HUES48 (cell line): ENCODE results near the gene SAMM50.

Experiments used
- H3K27ac ChIP-seq: one replicate; pipeline ENCODE4 v1.7.0; 2013; ENCODE audit warnings: low read depth, low read length, inconsistent platforms
- H3K27me3 ChIP-seq: 2 replicates; pipeline ENCODE4 v1.6.1; 2013; ENCODE audit warnings: mild to moderate bottlenecking, low read length; ENCODE audit not compliant: control insufficient read depth, insufficient read depth
- H3K36me3 ChIP-seq: 2 replicates; pipeline ENCODE4 v1.6.1; 2013; ENCODE audit warnings: low read length; ENCODE audit not compliant: control insufficient read depth, insufficient read depth
- H3K4me1 ChIP-seq: 2 replicates; pipeline ENCODE4 v1.6.1; 2013; ENCODE audit warnings: mild to moderate bottlenecking, low read length; ENCODE audit not compliant: control insufficient read depth, insufficient read depth
- H3K4me3 ChIP-seq: 2 replicates; pipeline ENCODE4 v1.5.1; 2013; ENCODE audit warnings: mild to moderate bottlenecking, low read depth, low read length
- H3K9ac ChIP-seq: 2 replicates; pipeline ENCODE4 v1.6.1; 2013; ENCODE audit warnings: mild to moderate bottlenecking, low read depth, low read length, moderate library complexity
- H3K9me3 ChIP-seq: 2 replicates; pipeline ENCODE4 v1.6.1; 2013; ENCODE audit warnings: low read length; ENCODE audit not compliant: control insufficient read depth, insufficient read depth

The SAMM50 gene

DNA sequence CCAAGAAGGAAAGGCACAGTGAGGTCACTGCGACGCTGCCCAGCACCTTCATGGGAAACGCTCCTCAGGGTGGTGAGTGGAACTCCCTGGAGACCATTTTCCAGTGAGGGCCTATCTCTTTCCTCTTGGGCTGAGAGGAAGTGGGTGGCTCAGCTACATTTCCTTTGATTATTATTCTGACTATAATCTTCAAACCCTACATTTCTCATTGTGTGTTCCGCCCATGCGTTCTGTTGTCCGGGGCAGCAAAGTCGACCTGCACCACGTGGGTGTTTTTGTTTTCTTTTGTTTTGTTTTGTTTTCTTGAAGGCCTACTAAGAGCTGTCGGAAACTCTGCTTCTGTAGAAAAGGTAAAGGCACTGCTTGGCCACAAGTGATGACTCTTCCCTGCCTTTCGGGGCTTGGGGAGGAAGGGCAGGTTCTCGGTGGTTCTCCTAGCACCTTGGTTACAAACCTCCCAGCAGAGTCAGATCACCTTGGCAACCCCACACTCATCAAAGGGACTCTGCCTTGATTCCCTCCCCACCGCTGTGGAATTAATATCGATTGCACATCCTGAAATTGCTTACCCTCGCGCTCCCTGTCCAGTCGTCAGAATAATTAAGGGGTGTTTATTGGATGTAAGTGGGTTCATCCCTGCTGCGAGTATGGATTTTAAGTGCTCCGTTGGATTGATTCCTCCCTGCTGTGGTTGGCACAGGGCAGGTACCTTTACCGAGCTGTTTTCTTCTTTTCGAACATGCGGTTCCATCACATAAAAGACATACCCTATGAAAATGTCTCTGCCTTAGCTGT is 76.1 kb downstream of the SAMM50 start:
- H3K9me3 ChIP-seq: no peaks in the 10 kb centered on the region
- no peaks in the 10 kb centered on the region for H3K36me3 ChIP-seq
- no peak overlapping the region for H3K27ac ChIP-seq
- peaks cover 5% of the 10 kb centered on the region; the same call in 1 of the 2 replicates for H3K4me1 ChIP-seq
- no peak overlapping the region for H3K4me3 ChIP-seq
- no peak overlapping the region for H3K9ac ChIP-seq
- H3K27me3 ChIP-seq: no peaks in the 10 kb centered on the region

DNA sequence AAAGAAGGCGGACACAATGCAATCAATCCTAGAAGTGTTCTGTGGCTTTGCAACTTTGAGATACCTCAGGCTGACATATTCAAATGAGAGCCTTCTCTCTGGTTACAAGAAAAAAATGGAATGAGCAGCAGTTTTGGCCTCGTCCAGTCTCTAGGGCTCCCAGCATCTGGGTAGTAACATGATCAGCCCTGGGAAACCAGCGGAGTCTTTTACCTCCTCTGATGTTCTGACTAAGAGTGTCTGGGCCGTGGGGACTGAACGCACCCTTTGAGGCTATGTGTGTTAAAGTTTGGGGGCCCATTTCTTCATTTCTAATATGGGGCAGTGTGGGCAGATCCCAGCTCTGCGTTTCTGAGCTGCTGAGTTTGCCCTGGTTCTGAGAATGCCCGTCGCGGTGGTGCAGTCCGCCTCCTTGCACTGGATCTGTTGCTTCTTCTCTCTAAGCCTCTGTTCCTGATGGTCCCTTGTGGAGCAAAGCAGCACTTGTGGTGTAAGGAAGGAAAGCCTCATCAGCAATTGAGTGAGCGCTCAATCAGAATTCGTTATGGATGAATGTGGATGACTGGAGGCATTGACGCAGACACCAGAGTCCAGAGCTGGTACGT is 77.0 kb downstream of the SAMM50 start:
- no peaks in the 10 kb centered on the region for H3K36me3 ChIP-seq

DNA sequence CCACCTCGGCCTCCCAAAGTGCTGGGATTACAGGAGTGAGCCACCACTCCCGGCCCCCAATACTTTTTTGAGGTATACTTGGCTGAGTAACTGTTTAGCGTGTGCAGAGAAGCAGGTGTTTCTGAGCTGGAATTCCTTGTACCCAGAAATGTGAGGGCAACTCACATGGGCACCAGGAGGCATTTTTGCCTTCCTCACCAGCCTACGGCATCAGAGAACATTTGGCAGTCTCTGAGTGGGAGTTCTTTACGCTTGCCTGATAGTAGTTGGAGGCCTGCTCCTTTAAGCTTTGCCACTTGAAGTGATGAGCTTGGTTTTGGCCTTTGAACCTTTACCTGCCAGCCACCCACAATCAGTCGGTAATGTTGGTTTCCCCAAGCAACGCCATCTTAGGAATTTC is 78.0 kb downstream of the SAMM50 start:
- H3K27me3 ChIP-seq: no peaks in the 10 kb centered on the region
- H3K9ac ChIP-seq: no peak overlapping the region
- no peaks in the 10 kb centered on the region for H3K36me3 ChIP-seq
- H3K4me1 ChIP-seq: peaks cover 5% of the 10 kb centered on the region; the same call in 1 of the 2 replicates
- H3K9me3 ChIP-seq: no peaks in the 10 kb centered on the region
- no peak overlapping the region for H3K4me3 ChIP-seq
- H3K27ac ChIP-seq: peak overlapping the region; percentile 10

More for the DNA sequence above, 77.0 kb downstream of the SAMM50 start:
- no peaks in the 10 kb centered on the region for H3K9me3 ChIP-seq
- H3K4me3 ChIP-seq: no peak overlapping the region
- H3K27me3 ChIP-seq: no peaks in the 10 kb centered on the region
- H3K4me1 ChIP-seq: peaks cover 5% of the 10 kb centered on the region; the same call in 1 of the 2 replicates
- H3K9ac ChIP-seq: no peak overlapping the region
- H3K27ac ChIP-seq: no peak overlapping the region

DNA sequence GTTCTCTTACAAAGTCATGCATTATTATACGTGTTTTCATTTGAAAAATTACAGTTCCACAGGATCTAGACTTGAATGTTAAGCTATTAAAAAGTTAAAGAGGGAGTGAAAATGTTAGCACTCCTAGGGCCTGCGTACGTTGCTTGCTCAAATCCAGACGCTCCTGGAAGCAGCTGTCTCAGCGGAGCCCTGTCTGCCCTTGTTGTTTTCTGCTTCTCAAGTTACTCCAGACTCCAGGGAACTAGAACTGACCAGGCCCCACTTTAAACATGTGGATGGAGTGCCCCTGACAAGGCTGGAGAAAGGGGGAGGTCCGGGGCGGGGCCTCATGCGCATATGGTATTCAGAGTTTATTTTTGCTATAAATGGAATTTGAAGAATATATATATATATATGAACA is 78.5 kb downstream of the SAMM50 start:
- H3K9ac ChIP-seq: no peak overlapping the region
- peaks cover 5% of the 10 kb centered on the region; the same call in 1 of the 2 replicates for H3K4me1 ChIP-seq
- peak overlapping the region; percentile 10 for H3K27ac ChIP-seq
- no peak overlapping the region for H3K4me3 ChIP-seq
- no peaks in the 10 kb centered on the region for H3K27me3 ChIP-seq
- no peaks in the 10 kb centered on the region for H3K36me3 ChIP-seq
- H3K9me3 ChIP-seq: no peaks in the 10 kb centered on the region

DNA sequence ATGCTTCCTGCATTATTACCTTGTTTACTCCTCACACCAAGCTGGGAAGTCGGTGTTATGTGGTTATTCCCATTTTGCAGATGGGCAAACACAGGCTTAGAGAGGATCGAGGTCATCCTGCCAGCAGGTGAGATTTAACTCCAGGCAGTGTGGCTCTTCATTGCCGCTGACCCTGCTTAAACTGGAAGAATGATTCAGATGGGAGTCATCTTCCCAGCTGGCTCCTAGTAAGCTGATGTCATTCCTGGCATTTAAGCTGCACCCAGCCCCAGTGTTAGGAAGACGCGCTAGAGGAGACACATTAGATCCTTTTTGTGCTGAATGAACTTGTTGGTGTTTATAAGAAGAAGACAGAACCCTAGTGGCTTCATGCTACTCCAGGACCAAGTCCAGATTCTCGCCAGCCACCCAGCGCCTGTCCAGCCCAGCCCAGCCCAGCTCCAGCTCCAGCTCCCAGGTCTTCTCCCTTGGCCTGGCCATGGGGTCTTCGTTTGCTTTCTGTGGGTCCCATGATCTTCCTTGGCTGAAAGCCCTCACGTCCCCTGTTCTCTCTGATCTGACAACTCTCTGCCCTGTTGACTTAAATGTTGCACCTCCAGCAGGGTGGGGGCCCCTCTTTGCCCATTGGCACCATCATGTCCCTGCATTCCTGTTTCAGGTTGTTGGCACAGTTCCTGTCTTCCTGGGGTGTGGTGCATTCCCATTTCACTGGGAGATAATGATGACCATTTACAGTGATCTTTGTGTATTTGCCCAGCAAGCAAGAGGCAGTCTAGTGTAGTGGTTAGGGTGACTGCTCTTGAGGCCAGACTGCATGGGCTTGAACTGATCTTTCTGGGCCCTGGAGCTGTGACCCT is 82.5 kb downstream of the SAMM50 start:
- Histone ChIP-seq H3K9me3 (no peaks in the 10 kb centered on the region), H3K4me3 (no peak overlapping the region), H3K4me1 (peaks cover 5% of the 10 kb centered on the region; the same call in 1 of the 2 replicates), H3K9ac (no peak overlapping the region), H3K27me3 (no peaks in the 10 kb centered on the region), H3K36me3 (no peaks in the 10 kb centered on the region), H3K27ac (no peak overlapping the region)

DNA sequence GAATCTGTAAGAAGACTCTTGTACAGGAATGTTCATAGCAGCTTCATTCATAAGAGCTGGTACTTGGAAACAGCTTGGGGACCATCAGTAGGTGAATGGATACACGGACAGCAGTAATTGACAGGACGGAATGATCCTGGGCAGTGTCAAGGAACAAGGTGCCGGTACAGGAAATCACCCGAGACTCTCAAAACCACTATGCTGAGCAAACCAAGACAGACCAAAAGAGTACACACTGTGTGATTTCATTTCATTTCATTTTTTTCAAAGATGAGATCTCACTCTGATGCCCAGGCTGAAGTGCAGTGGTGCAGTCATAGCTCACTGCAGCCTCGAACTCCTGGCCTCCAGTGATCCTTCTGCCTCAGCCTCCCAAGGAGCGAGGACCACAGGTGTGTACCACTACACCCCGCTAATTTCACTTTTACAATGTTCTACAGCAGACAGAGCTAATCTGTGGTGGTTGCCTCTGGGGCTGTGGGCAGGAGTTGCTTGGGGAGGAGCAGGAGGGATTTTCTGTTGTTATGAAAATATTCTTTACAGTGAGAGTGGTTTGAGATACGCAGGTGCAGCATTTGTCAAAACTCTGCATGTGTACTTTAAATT is 84.4 kb downstream of the SAMM50 start:
- Histone ChIP-seq H3K4me1 (no peaks in the 10 kb centered on the region), H3K4me3 (no peak overlapping the region), H3K9me3 (no peaks in the 10 kb centered on the region), H3K27ac (no peak overlapping the region), H3K36me3 (no peaks in the 10 kb centered on the region), H3K27me3 (no peaks in the 10 kb centered on the region), H3K9ac (no peak overlapping the region)

DNA sequence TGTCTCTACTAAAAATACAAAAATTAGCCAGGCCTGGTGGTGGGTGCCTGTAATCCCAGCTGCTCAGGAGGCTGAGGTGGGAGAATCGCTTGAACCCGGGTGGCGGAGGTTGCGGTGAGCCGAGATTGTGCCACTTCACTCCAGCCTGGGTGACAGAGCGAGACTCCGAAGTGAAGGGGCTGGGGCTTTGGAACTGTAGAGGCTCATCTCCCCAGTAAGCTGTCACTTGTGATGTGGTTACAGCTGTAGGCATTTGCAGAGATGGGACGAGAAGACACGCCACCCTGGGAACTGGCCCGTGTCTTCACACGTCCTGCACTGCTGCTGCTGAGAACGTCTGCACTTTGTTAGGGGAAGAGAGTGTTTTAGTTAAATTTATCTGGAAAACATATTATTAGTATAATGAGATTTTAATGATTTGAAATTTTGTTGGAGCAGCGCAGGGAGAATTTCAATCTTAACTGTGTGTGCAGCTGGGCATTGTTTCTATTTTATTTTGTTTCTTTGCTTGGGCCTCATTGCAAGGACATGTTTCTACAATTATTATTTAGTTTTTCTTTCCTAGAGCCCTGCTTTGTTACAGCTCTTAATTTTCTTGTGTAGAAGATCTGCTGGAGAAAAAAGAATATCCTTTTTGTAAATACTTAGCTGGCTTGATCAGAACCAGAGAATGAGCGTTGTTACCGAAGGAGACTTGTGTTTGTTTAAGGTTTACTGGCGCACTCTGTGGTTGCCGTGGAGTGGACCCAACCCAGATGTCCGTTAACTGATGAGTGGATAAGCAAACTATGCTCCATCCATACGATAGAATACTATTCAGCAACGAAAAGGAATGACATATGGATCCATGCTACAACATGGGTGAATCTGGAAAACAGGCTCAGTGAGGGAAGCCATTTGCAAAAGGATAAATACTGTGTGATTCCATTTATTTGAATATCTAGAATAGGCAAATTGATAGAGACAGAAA is 87.3 kb downstream of the SAMM50 start:
- no peaks in the 10 kb centered on the region for H3K36me3 ChIP-seq
- H3K9me3 ChIP-seq: no peaks in the 10 kb centered on the region
- no peaks in the 10 kb centered on the region for H3K4me1 ChIP-seq
- no peaks in the 10 kb centered on the region for H3K27me3 ChIP-seq
- H3K9ac ChIP-seq: no peak overlapping the region
- no peak overlapping the region for H3K4me3 ChIP-seq
- H3K27ac ChIP-seq: no peak overlapping the region

DNA sequence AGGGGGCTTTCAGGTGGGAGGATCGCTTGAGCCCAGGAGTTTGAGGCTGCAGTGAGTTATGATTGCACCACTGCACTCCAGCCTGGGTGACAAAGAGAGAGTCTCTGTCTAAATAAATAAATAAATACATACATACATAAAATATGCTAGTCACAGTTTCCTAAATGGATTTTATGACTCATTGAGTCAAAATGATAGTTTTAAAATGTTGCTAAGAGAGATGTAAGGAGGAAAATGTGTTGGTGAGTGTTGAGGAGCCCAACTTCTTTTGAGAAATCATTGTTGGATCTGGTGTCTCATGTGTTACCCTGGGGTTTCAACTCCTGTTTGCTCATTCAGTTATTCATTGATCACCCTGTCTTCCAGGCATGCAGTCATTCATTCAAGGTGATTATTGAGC is 89.9 kb downstream of the SAMM50 start:
- no peak overlapping the region for H3K4me3 ChIP-seq
- H3K36me3 ChIP-seq: no peaks in the 10 kb centered on the region
- no peaks in the 10 kb centered on the region for H3K27me3 ChIP-seq
- H3K4me1 ChIP-seq: no peaks in the 10 kb centered on the region
- H3K9me3 ChIP-seq: no peaks in the 10 kb centered on the region
- no peak overlapping the region for H3K27ac ChIP-seq
- no peak overlapping the region for H3K9ac ChIP-seq
